Kidney epithelial cell (primary cell): ENCODE results near the gene OGDH. TPM values are rescaled to one million over a fixed set of nuclear protein-coding genes. Genes with fewer than 3 reads are reported as not detected.
"Not testable (repeated sequence)": the region's sequence is repeated elsewhere in the genome, so short reads cannot be mapped to it uniquely, and the experiment has no call there.

Experiments used
- DNase-seq: peaks from one replicate; pipeline ENCODE4 v3.0.0-alpha.2; 2010; ENCODE audit warnings: low read depth
- H3K27me3 ChIP-seq: 2 replicates; pipeline ENCODE4 v1.6.0; 2011; ENCODE audit warnings: low read length; ENCODE audit not compliant: control insufficient read depth, insufficient read depth
- H3K36me3 ChIP-seq: 2 replicates; pipeline ENCODE4 v1.5.1; 2011; ENCODE audit warnings: low read length; ENCODE audit not compliant: control insufficient read depth, insufficient read depth
- H3K4me3 ChIP-seq: 2 replicates; pipeline ENCODE4 v1.5.1; 2011; ENCODE audit warnings: low read depth, mild to moderate bottlenecking, control low read depth, low read length
- CTCF ChIP-seq: IDR thresholded peaks from 2 replicates; pipeline ENCODE4 v1.5.1; 2011; ENCODE audit warnings: mild to moderate bottlenecking, moderate library complexity, low read length, control low read depth, inconsistent platforms; ENCODE audit not compliant: insufficient read depth, poor library complexity, severe bottlenecking
- total RNA-seq: library from RNA; depleted of rRNA; stranded (reverse); fragments of >200 nt; gene quantifications from 2 replicates; pipeline ENCODE4 v1.2.3, GENCODE V29; 2015

OGDH gene
- total RNA-seq, 1 donor from 2014 or later, result 65.2 TPM

GRCh38 chr7:44716205-44716604 is 109.8 kb downstream of the OGDH start:
- no peak for TF ChIP-seq CTCF
- Histone ChIP-seq H3K36me3 (no peaks in the 10 kb centered on the region), H3K27me3 (no peaks in the 10 kb centered on the region), H3K4me3 (no peak overlapping the region)
- DNase-seq, result no peak

GRCh38 chr7:44720301-44720700 is 113.9 kb downstream of the OGDH start:
- no peaks in the 10 kb centered on the region for H3K36me3 ChIP-seq
- no peak for TF ChIP-seq CTCF
- H3K27me3 ChIP-seq, result no peaks in the 10 kb centered on the region
- H3K4me3 ChIP-seq, result no peak overlapping the region
- DNase-seq, result no peak

GRCh38 chr7:44724276-44724675 is 117.8 kb downstream of the OGDH start:
- no peaks in the 10 kb centered on the region for H3K36me3 ChIP-seq
- no peak for DNase-seq
- TF ChIP-seq CTCF, result no peak

GRCh38 chr7:44726250-44726649 is 119.8 kb downstream of the OGDH start:
- not testable (repeated sequence) for H3K36me3 ChIP-seq, DNase-seq, H3K27me3 ChIP-seq, H3K4me3 ChIP-seq

More at GRCh38 chr7:44724276-44724675, 117.8 kb downstream of the OGDH start:
- no peak overlapping the region for H3K4me3 ChIP-seq
- no peaks in the 10 kb centered on the region for H3K27me3 ChIP-seq

- H3K27me3 ChIP-seq, result no peaks in the 10 kb centered on the region
- H3K4me3 ChIP-seq, result no peak overlapping the region
- no peak for TF ChIP-seq CTCF
- no peaks in the 10 kb centered on the region for H3K36me3 ChIP-seq
- peak; percentile 39 for DNase-seq
Measured at GRCh38 chr7:44727158-44727936, 120.9 kb downstream of the OGDH start.

- no peak overlapping the region for H3K4me3 ChIP-seq
- no peak for DNase-seq
- no peaks in the 10 kb centered on the region for H3K27me3 ChIP-seq
- no peak for TF ChIP-seq CTCF
- no peaks in the 10 kb centered on the region for H3K36me3 ChIP-seq
Measured at GRCh38 chr7:44727937-44728262, 121.5 kb downstream of the OGDH start.
